ENCODE results near the gene CDC45.
"Not testable (repeated sequence)": the region's sequence is repeated elsewhere in the genome, so short reads cannot be mapped to it uniquely, and the experiment has no call there.

Gene CDC45, protein sequence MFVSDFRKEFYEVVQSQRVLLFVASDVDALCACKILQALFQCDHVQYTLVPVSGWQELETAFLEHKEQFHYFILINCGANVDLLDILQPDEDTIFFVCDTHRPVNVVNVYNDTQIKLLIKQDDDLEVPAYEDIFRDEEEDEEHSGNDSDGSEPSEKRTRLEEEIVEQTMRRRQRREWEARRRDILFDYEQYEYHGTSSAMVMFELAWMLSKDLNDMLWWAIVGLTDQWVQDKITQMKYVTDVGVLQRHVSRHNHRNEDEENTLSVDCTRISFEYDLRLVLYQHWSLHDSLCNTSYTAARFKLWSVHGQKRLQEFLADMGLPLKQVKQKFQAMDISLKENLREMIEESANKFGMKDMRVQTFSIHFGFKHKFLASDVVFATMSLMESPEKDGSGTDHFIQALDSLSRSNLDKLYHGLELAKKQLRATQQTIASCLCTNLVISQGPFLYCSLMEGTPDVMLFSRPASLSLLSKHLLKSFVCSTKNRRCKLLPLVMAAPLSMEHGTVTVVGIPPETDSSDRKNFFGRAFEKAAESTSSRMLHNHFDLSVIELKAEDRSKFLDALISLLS

GRCh38 chr22:19479355-19480172 is at the start of gene CDC45:
TSS of gene CDC45 (plus strand) at chr22:19479920. CDS start at chr22:19479969, 49 bp downstream.
- DNase-seq (ENCODE audit: low spot score) = peak; percentile 98

DNA sequence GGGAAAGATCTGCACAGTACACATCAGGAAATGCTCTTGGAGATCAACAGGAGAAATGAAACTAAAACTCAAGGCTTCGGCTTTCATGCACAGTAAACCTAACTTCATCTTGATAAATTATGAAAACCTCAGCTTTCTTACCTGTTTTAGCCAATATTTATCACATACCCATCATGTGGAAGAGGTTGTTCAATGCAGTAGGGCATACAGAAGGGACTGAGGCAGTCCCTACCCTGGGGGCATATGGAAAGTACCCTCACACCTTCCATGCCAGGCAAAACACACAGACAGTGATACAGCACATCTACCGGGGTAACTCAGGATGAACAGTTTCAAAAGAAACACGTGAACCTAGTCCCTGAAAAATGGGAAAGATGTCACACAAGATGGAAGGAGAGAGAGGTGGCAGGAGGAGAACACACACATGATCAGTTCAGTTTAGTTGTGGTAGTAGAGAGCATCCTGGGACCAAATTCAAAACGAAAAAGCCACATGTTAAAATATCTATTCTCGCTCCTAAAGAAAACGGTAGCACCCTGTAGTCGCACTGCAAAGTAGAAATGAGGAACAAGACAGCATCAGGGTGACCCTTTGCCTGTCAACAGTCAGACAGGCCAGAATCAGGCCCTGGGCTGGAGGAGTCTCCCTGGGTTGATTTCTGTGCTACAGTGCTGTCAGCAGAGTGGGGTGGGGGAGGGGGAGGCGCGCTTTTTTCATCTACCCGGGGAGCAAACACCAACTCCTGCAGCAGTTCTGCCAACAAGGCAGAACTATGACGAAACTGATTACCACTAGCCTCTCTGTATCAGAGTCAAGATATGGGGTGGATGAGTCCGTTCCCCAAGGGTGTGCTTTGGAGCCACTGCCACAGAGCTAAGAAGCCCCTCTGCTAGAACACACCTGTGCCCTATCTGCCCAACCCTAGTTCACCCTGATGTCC is 49.5 kb upstream of the CDC45 start:
- DNase-seq (ENCODE audit: low spot score) = peak; percentile 36

DNA sequence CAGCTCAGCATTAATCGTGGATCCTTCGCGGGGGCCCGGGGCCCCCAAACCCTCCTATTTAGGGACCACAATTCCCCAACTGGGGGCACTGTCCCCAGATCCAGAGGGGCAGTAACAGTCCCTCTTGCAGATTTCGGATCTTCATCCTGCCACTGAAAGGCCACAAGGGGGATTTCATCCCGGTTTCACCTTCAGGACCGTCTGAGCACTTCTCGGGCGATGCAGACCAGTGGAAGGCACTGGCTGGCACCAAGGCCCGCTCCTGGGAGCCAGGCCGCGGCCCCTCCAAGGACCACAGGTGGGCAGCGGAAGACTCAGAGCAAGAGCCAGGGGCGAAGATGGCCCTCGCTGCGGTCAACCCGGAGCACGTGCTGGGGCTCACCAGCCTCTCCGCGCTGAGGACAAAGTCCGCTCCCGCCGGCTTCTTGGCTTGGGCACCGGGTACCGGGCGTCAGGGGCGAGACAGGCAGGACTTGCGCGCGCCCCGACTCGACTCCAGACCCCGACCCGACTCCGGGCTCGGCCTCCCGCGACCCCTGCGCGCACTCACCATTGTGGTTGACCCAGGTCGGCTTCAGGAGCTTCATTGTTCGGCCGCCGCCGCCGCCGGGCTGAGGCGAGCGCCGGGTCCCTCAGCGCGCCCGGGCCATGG is 48.7 kb upstream of the CDC45 start:
- no peak for DNase-seq (ENCODE audit: low spot score)

DNA sequence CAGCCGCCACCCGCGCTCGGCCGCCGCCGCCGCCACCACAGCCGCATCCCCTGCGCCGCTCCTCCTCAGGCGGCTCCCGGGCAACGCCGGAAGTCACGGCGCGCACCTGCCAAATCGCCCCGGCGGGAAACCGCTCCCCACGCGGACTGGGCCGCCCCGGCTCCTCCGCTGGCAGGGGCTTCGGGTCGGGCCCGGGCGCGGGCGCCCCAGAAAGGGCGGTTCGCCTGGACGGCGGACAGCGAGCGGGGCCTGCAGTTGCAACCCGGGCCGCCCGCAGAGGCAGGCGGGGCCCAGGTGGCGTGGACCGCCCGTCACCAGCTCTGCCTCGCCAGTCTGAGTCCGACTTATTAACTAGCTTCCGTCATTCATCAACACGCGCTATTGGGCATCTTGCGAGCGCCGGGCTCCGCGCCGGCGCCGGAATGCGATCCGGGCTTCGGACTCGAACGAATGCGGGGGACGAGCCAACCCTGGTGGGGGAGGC is 48.0 kb upstream of the CDC45 start, which contains the start of gene HIRA:
Gene HIRA, minus strand, starts transcription at position 85 of the 484 bp plus-strand sequence. CDS start 257 bp downstream, outside the sequence.
- DNase-seq (ENCODE audit: low spot score) = peak; percentile 80

DNA sequence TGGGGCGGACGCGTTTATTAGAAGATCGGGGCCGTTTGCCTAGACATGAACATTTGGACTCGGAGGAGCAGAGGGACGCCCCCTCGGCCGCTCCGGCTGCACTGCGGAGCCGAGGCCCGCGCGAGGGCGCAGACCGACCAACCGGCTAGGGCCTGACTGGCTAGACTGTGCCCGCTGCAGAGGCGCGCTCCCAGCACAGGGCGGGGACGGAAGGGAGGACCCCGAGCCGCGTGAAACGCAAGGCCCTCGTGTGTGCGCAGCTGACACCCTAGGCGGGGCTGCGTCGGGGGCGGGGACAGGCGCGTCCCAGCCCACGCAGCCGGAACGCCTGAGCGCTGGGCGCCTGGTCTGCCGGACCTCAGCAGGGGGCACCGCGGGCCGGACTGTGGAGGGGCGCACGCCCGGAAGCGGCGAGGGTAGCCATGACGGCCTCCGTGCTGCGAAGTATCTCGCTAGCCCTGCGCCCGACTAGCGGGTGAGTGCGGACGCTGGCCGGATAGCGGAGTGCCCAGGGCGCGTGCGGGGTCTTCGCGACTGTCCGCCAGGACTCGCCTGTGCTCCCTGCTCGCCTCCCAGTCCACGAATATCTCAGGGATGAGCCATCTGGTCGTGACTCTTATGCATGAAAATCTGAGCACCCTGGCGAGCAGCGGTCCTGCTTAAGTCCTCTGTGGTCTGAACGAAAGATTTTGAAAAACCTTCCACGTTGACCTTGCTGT is 47.4 kb upstream of the CDC45 start, which contains the start of gene MRPL40:
Gene MRPL40, plus strand, starts transcription at position 413 of the 719 bp plus-strand sequence. Its CDS starts 10 bp downstream, at position 423.
- peak; percentile 89 for DNase-seq (ENCODE audit: low spot score)

GRCh38 chr22:19434401-19434800 is 45.3 kb upstream of the CDC45 start:
- DNase-seq (ENCODE audit: low spot score) = no peak

GRCh38 chr22:19434829-19435580 is 44.7 kb upstream of the CDC45 start:
- no peak for DNase-seq (ENCODE audit: low spot score)

- DNase-seq (ENCODE audit: low spot score) = not testable (repeated sequence)
Measured at GRCh38 chr22:19436444-19437161, 43.1 kb upstream of the CDC45 start.

GRCh38 chr22:19438298-19438697 is 41.4 kb upstream of the CDC45 start:
- DNase-seq (ENCODE audit: low spot score) = no peak

GRCh38 chr22:19440411-19441195 is 39.1 kb upstream of the CDC45 start:
- DNase-seq (ENCODE audit: low spot score) = no peak

DNA sequence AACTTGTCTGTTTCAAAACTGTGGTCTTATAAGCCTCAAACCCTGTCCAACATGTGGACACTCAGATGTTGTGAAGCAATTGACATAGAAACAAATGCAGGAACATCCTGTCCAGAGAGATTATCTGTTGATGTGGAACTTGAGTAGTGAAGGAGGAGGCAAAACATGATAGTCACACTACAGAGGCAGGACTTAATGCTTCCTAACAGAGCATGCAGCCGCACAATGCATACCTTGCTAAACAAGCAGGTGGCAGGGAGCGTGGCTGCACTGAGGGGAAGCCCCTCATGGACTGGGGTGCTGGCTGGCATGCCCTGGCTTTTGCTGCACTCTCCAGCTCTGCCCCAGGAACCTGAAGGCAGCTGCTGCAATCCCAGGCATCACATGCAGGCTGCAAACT is 37.6 kb upstream of the CDC45 start:
- no peak for DNase-seq (ENCODE audit: low spot score)

DNA sequence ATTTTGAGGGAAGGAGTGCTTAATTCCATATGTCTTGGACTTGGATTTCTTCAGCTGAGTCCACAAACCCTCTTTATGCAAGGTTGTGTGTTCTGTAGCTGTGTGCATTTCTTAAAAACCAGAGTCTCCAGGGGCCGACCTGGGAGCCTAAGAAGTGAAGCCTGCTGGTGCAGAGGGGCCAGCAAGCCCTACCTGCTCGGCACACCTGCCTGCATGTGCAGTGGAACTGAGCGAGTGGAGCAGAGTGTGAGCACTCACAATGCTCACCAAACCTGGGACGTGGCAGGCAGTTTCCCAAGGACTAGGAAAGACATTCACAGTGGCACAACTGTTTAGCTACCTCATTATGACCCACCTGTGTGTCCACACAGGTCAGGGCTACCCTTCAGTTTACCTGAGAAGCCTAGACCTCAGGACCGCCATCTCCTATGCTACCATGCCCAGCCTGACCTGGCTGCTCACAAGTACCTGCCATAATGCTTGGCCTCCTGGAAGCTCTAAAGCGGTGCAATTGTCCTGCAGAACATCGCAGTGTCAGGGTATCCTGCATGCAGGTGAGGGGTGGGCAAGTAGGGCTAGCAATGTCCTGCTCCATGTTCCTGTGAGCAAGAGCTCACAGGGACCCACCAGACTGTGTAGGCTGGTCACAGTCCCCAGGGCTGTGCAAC is 36.0 kb upstream of the CDC45 start:
- no peak for DNase-seq (ENCODE audit: low spot score)

- DNase-seq (ENCODE audit: low spot score) = not testable (repeated sequence)
Measured at GRCh38 chr22:19445279-19445982, 34.3 kb upstream of the CDC45 start.

DNA sequence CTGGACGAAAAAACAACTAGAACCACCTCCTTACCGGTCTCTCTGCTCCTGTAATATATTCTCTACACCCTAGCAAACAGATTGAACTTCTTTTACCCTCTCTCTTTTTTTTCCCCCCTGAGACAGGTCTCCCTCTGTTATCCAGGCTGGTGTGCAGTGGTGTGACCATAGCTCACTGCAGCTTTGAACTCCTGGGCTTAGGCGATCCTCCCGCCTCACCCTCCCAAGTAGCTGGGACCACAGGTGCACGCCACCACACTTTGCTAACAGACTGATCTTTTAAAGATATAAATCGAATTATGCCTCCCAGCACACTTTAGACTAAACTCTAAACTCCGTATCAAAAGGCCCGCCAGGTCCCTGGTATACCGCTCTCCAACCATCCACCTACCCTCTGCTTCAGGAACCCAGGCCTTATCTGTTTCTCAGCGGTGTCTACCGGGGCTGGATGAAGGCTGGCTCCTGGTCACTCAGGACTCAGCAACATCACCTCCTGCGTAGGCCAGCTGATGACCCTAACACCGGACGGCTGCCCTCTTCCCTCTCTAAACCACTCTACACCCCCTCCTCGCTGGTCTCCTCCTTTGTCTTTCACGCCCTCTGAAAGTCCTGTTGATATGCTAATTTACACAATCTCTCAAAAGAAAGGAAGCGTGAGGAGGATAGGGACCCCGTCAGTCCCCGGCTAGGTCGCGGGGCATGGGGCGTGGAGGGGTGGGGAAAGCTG is 33.0 kb upstream of the CDC45 start:
- DNase-seq (ENCODE audit: low spot score) = no peak

DNA sequence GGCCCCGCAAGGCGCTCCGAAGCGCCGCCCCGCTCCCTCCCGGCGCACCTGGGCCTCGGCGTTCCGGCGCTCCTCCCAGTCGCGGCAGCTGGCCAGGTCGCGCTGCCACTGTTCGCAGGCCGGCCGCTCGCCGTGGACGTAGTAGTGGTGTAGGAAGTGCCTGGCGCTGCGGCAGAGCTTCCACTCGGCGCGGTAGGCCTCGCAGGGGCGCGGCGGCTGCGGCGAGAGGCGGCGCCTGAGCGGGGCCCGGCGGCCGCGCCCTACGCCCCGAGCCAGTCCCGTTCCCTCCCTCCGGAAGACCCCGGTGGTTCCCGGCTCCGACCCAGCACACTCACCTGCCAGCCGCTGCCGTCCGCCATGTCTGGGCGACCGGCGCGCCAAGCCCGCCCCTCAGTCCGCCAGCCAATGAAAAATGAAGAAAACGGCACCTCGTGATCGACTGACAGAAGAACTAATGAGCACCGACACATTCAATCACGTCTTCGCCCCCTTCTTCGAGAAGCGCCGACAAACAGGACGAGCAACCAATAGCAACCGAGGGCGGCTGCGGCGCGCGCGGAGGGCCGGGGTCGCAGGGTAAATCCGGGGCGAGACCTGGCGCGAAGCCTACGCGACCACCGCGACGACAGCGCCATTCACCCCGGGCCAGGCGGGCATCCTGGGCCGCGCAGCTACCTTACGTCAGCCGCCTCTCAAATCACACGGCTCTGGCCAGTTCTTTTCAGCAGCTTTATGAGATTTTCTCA is 32.2 kb upstream of the CDC45 start, which contains the start of gene C22orf39:
Gene C22orf39, minus strand, starts transcription at position 382 of the 746 bp plus-strand sequence. Its CDS starts 23 bp downstream, at position 359.
- peak; percentile 97 for DNase-seq (ENCODE audit: low spot score)

All from germinal center (tissue), 1 donor.